Natural killer cell (primary cell): ENCODE measurements around the gene CDC34. TPM values are rescaled to one million over a fixed set of nuclear protein-coding genes. Genes with fewer than 3 reads are reported as not detected.

Source experiments
- ATAC-seq, 3 donors: fragments of 150-1000 bp in 2 of 3; fragments of 200-7000 bp in 1 of 3; cut with Tn5 transposase; 1 replicate in 1 of 3; 2 replicates in 2 of 3; pipeline ENCODE4 v1.10.0; 2021; ENCODE audit warnings: mild to moderate bottlenecking in 2 of 3, moderate library complexity in 2 of 3
- DNase-seq, 2 donors: peaks; one replicate each; pipeline versions ENCODE4 v3.0.0 to v3.0.0-alpha.2; 2013 to 2021; ENCODE audit warnings: mixed read lengths in 1 of 2
- H3K27ac ChIP-seq: one replicate; pipeline ENCODE4 v1.5.1; 2013; ENCODE audit warnings: mild to moderate bottlenecking, low read length
- H3K27me3 ChIP-seq: one replicate; pipeline ENCODE4 v1.6.1; 2013; ENCODE audit warnings: low read length; ENCODE audit not compliant: control insufficient read depth, insufficient read depth
- H3K36me3 ChIP-seq: one replicate; pipeline ENCODE4 v1.6.1; 2013; ENCODE audit warnings: low read length; ENCODE audit not compliant: control insufficient read depth, insufficient read depth
- H3K4me1 ChIP-seq: one replicate; pipeline ENCODE4 v1.6.1; 2013; ENCODE audit warnings: low read length; ENCODE audit not compliant: control insufficient read depth, insufficient read depth
- H3K4me3 ChIP-seq: one replicate; pipeline ENCODE4 v1.5.1; 2013; ENCODE audit warnings: low read length
- H3K9me3 ChIP-seq: one replicate; pipeline ENCODE4 v1.6.1; 2013; ENCODE audit warnings: low read length; ENCODE audit not compliant: control insufficient read depth, insufficient read depth
- H3K27ac Mint-ChIP-seq, 2 donors: one replicate each; pipeline ENCODE4 v1.8.0; 2022; ENCODE audit warnings: mild to moderate bottlenecking in 2 of 2, mixed read lengths in 2 of 2, moderate library complexity in 1 of 2
- H3K27me3 Mint-ChIP-seq, 2 donors: one replicate each; pipeline ENCODE4 v1.8.0; 2022; ENCODE audit warnings: low read depth in 2 of 2, mixed read lengths in 2 of 2
- H3K36me3 Mint-ChIP-seq: one replicate; pipeline ENCODE4 v1.8.0; 2022; ENCODE audit warnings: mixed read lengths
- H3K4me1 Mint-ChIP-seq, 2 donors: one replicate each; pipeline ENCODE4 v1.8.0; 2022; ENCODE audit warnings: mixed read lengths in 2 of 2
- H3K4me3 Mint-ChIP-seq: one replicate; pipeline ENCODE4 v1.8.0; 2022; ENCODE audit warnings: mild to moderate bottlenecking, moderate library complexity, mixed read lengths
- H3K9me3 Mint-ChIP-seq, 2 donors: one replicate each; pipeline ENCODE4 v1.8.0; 2022; ENCODE audit warnings: mixed read lengths in 2 of 2
- CTCF ChIP-seq: fragments of 200-600 bp; IDR thresholded peaks from one replicate; pipeline ENCODE4 v1.8.0; 2022; ENCODE audit warnings: antibody characterized with exemption
- WGBS: methylation state at CpG from one replicate; pipeline ENCODE4 v1.1.7; 2013; ENCODE audit warnings: missing lambda C conversion rate; ENCODE audit not compliant: insufficient coverage; 5-methylcytosine and 5-hydroxymethylcytosine counted together
- intact Hi-C: fragments of 100-400 bp; cut with micrococcal nuclease; formaldehyde crosslinking; loops from one replicate; pipeline ENCODE4 v1.14.2; 2022
- total RNA-seq, 4 donors: library from RNA; stranded (reverse); fragments of 120-200 nt in 1 of 4; gene quantifications; one replicate each; pipeline versions ENCODE4 v1.2.3 to v1.2.4, GENCODE V29; 2013 to 2022

The CDC34 gene
- total RNA-seq, 3 donors from 2014 or later (not counting 1 experiment from before 2014, with no cell fraction given), result 68.5 to 114 (median 101) TPM

DNA sequence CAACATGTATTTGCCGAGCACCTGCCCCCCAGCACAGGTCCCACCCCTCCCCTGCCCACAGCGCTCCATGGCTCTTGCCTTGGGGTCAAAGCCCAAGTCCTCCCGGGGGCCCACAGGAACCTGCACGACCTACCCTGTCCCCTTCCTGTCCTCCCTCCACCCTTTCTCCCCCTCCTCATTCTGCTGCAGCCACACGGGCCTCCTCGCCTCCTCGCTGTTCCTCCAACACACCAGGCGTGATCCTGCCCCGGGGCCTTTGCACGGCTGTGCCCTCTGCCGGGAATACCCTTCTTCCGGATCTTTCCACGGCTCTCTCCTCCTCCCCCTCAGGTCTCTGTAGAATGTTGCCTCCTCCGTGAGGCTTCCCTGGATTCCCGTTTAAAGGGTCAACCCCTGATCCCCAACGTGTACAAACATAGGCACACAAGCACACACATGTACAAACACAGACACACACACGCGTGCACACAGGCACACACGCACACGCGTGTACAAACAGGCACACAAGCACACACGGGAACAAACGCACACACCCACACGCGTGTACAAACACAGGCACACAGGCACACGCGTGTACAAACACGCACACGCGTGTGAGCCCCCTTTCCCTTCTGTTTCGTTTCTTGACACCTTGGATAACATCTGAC lies 32.5 kb upstream of the CDC34 start:
- 78% methylated on average over 31 of the region's 31 CpGs for WGBS
- H3K27ac Mint-ChIP-seq, result no peak overlapping the region
- H3K36me3 Mint-ChIP-seq, result no peaks in the 10 kb centered on the region
- intact Hi-C loops, result no loop called here
- peaks cover 0 to 10% of the 10 kb centered on the region in 2 donors for H3K4me1 Mint-ChIP-seq
- no peaks in the 10 kb centered on the region for H3K9me3 Mint-ChIP-seq
- no peaks in the 10 kb centered on the region for H3K36me3 ChIP-seq
- H3K4me3 ChIP-seq, result no peak overlapping the region
- H3K27ac ChIP-seq, result no peak overlapping the region
- peaks cover 23% of the 10 kb centered on the region for H3K27me3 ChIP-seq
- DNase-seq (no peak), ATAC-seq (no peak)
- no peaks in the 10 kb centered on the region for H3K9me3 ChIP-seq
- no peak overlapping the region for H3K4me3 Mint-ChIP-seq
- TF ChIP-seq CTCF, result no peak
- peaks cover 9 to 14% of the 10 kb centered on the region in 2 donors for H3K27me3 Mint-ChIP-seq
- peaks cover 9% of the 10 kb centered on the region for H3K4me1 ChIP-seq

DNA sequence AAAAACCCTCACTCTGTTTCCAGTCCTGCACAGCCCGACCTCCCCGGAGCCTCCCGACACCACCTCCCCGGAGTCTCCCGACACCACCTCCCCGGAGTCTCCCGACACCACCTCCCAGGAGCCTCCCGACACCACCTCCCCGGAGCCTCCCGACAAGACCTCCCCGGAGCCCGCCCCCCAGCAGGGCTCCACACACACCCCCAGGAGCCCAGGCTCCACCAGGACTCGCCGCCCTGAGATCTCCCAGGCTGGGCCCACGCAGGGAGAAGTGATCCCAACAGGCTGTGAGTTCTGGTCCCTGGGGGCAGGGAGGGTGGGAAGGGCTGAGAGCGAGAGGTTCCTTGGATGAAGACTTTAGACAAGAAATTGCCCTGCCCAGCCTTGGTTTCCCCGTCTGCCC lies 29.9 kb upstream of the CDC34 start:
- DNase-seq (no peak), ATAC-seq (no peak)
- Mint-ChIP-seq H3K9me3 (no peaks in the 10 kb centered on the region), H3K4me1 (peaks cover 0 to 20% of the 10 kb centered on the region in 2 donors), H3K4me3 (no peak overlapping the region), H3K27ac (no peak overlapping the region), H3K36me3 (no peaks in the 10 kb centered on the region), H3K27me3 (peaks cover 9 to 14% of the 10 kb centered on the region in 2 donors)
- no peak overlapping the region for H3K4me3 ChIP-seq
- no peak for TF ChIP-seq CTCF
- peaks cover 13% of the 10 kb centered on the region for H3K27me3 ChIP-seq
- no peaks in the 10 kb centered on the region for H3K36me3 ChIP-seq
- peaks cover 11% of the 10 kb centered on the region for H3K4me1 ChIP-seq
- WGBS, result 84% methylated on average over 16 of the region's 17 CpGs
- H3K27ac ChIP-seq, result no peak overlapping the region
- no peaks in the 10 kb centered on the region for H3K9me3 ChIP-seq
- intact Hi-C loops, result no loop called here

DNA sequence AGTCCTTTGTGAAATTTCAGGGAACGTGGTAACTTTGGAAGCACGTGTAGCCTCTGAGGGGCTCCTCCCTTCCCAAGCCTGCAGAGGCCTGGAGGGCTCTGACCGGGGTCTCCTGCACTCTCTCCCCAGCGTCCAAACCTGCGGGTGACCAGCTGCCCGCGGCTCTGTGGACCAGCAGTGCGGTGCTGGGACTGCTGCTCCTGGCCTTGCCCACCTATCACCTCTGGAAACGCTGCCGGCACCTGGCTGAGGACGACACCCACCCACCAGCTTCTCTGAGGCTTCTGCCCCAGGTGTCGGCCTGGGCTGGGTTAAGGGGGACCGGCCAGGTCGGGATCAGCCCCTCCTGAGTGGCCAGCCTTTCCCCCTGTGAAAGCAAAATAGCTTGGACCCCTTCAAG lies 26.9 kb upstream of the CDC34 start:
- Mint-ChIP-seq H3K4me3 (no peak overlapping the region), H3K36me3 (no peaks in the 10 kb centered on the region), H3K9me3 (no peaks in the 10 kb centered on the region), H3K27ac (no peak overlapping the region), H3K27me3 (peaks cover under 1 to 2% of the 10 kb centered on the region in 2 donors), H3K4me1 (peaks cover 5 to 30% of the 10 kb centered on the region in 2 donors)
- Histone ChIP-seq H3K9me3 (no peaks in the 10 kb centered on the region), H3K4me3 (no peak overlapping the region), H3K36me3 (no peaks in the 10 kb centered on the region), H3K27ac (no peak overlapping the region), H3K27me3 (peaks cover 1% of the 10 kb centered on the region), H3K4me1 (peaks cover 27% of the 10 kb centered on the region)
- no peak for ATAC-seq
- peak in 1 of 2 donors; percentile 7 for DNase-seq
- 96% methylated on average over 14 of the region's 14 CpGs for WGBS
- no peak for TF ChIP-seq CTCF
- intact Hi-C loops, result no loop called here
